ENCODE data around the gene NOP16.

Gene NOP16

GRCh38 chr5:176355400-176356178 is 32.8 kb downstream of the NOP16 start:
- DNase-seq (ENCODE audit: low read depth, low spot score) = no peak
- in situ Hi-C loops (cut with HindIII; ENCODE audit: low sequenced_read_pairs) = no loop called here
- H3K4me3 ChIP-seq (ENCODE audit: low read depth, low read length) = no peak overlapping the region
- TF ChIP-seq, protein P1, sequence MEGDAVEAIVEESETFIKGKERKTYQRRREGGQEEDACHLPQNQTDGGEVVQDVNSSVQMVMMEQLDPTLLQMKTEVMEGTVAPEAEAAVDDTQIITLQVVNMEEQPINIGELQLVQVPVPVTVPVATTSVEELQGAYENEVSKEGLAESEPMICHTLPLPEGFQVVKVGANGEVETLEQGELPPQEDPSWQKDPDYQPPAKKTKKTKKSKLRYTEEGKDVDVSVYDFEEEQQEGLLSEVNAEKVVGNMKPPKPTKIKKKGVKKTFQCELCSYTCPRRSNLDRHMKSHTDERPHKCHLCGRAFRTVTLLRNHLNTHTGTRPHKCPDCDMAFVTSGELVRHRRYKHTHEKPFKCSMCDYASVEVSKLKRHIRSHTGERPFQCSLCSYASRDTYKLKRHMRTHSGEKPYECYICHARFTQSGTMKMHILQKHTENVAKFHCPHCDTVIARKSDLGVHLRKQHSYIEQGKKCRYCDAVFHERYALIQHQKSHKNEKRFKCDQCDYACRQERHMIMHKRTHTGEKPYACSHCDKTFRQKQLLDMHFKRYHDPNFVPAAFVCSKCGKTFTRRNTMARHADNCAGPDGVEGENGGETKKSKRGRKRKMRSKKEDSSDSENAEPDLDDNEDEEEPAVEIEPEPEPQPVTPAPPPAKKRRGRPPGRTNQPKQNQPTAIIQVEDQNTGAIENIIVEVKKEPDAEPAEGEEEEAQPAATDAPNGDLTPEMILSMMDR (IDR thresholded peaks at IDR 0.05; ENCODE audit: low read depth, low read length) = no peak

DNA sequence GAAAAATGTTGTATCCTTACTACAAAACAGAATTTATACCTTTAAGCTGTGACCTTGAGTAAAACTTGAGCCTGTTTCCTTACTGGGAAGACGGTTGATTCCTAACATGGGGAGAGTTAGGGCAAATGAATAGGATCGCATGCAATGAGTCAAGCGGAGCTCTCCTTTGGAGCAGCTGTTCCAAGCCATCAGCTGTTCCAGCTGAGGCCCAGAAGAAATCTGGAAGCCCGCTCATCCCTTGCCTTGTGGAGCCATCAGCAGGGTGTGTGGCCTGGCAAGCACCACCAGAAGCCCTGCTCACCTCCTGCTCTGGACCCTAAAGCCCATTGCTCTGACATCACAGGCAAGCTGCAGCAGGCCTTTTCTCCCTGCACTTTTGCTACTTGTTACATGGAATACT is 34.9 kb downstream of the NOP16 start:
- TF ChIP-seq, protein P1 (IDR thresholded peaks at IDR 0.05; ENCODE audit: low read depth, low read length) = no peak
- in situ Hi-C loops (cut with HindIII; ENCODE audit: low sequenced_read_pairs) = no loop called here
- no peak overlapping the region for H3K4me3 ChIP-seq (ENCODE audit: low read depth, low read length)
- no peak for DNase-seq (ENCODE audit: low read depth, low spot score)

- TF ChIP-seq, protein P1 (IDR thresholded peaks at IDR 0.05; ENCODE audit: low read depth, low read length) = no peak
- no peak for DNase-seq (ENCODE audit: low read depth, low spot score)
- H3K4me3 ChIP-seq (ENCODE audit: low read depth, low read length) = no peak overlapping the region
- in situ Hi-C loops (cut with HindIII; ENCODE audit: low sequenced_read_pairs) = no loop called here
These were observed 36.1 kb downstream of the NOP16 start for GRCh38 chr5:176352116-176352878.

DNA sequence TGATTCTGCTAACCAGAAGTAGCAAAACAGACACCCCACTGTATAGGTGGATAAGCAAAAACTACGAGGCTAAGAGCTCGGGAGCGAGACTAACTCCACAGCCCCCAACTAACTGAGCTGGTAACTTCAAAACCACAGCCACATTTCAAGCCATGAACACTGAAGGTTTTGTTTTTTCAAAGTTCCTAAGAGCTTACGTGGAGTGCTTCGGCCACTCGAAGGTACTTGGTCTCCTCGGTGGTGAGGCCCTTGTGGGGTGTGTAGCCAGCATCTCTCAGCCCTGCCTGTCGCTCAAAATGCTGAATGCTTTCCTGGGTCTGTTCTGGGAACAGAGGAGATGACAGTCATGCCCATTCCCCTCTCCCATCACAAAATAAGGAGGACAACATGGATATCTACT is 38.0 kb downstream of the NOP16 start:
- H3K4me3 ChIP-seq (ENCODE audit: low read depth, low read length) = no peak overlapping the region
- in situ Hi-C loops (cut with HindIII; ENCODE audit: low sequenced_read_pairs) = no loop called here
- TF ChIP-seq, protein P1 (IDR thresholded peaks at IDR 0.05; ENCODE audit: low read depth, low read length) = no peak
- DNase-seq (ENCODE audit: low read depth, low spot score) = no peak

GRCh38 chr5:176342766-176343458 is 45.5 kb downstream of the NOP16 start:
- DNase-seq (ENCODE audit: low read depth, low spot score) = no peak
- in situ Hi-C loops (cut with HindIII; ENCODE audit: low sequenced_read_pairs) = no loop called here
- no peak overlapping the region for H3K4me3 ChIP-seq (ENCODE audit: low read depth, low read length)
- TF ChIP-seq, protein P1 (IDR thresholded peaks at IDR 0.05; ENCODE audit: low read depth, low read length) = no peak

GRCh38 chr5:176342158-176342483 is 46.3 kb downstream of the NOP16 start:
- in situ Hi-C loops (cut with HindIII; ENCODE audit: low sequenced_read_pairs) = no loop called here
- H3K4me3 ChIP-seq (ENCODE audit: low read depth, low read length) = no peak overlapping the region
- TF ChIP-seq, protein P1 (IDR thresholded peaks at IDR 0.05; ENCODE audit: low read depth, low read length) = no peak
- DNase-seq (ENCODE audit: low read depth, low spot score) = no peak
